Amniotic stem cell (primary cell): ENCODE data around the gene INTS3.
A peak's percentile ranks its signal among the peaks of the same experiment; 100 is the strongest.

Experiments
- DNase-seq: peaks from one replicate; lab custom pipeline; 2025; lab: John Stamatoyannopoulos, UW

Gene INTS3

DNA sequence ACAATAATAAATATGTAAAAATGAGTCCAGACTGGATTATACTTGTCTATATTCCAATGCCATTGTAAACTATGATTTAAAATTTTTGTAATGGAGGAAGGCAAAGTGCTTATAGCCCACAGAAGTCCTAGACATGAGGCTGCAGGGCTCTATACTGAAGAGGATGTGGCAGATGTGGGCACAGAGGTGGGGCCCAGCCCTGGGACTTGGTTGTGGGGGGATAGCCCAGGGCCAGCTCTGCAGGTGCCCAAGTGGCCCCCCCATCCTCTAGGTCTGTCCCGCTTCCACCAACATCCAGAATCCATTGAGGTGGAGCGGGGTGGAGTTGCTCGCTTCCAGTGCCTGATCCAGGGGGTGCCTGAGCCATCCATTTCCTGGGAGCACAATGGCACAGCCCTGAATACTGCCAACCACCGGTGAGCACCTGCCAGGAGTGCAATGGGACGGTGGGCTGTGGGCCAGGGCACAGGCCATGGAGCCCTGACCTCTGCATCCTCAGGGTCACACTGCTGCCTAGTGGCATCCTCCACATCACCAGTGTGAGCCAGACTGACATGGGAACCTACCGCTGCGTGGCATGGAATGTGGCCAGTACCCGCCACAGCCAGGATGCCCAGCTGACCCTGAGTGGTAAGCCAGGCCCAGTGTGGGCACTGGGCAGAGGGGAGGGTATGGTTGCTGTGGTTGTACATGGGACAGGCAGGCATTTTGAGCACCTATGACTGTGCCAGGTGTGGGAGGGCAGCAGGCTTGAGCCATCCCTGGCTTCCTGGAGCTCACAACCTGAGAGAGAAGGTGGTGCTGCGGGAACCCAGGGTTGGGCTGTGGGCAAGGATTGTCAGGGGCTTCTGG, 68.3 kb downstream of the INTS3 start:
- no peak for DNase-seq

DNA sequence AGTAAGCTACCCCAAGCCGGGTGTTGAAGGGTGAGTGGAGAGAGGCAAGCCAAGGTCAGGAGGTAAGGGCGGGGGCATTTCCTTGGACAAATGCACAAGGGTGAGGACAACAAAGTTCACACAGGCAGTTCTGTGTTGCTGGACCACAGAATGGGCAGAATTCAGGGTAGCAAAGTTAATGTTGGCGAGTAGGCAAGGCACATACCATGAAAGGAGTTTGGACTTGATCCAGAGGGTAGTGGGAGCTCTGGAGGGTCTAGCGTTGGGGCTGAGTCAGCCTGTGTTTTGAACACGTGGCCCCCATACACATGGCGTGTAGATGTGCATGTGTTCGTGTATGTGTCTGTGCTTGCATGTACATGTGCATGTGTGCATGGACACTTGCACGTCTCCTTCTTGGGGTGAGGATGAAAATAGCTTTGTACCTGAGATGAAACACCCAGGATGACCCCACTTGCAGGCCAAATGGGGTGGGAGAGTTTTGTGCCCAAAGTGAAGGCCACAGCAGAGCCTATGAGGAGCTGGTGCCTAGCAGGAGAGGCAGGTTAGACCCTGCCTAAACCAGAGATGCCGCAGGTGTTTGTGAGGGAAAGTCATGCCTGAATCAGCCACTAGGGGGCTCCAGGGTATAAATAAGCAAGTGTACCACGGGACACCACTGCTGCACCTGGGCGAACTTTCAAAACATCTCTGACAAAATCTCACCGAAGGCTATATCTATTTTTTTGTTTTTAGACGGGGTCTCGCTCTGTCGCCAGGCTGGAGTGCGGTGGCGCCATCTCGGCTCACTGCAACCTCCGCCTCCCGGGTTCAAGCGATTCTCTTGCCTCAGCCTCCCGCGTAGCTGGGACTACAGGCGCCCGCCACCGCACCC, 69.2 kb downstream of the INTS3 start:
- peak; percentile 28 for DNase-seq

DNA sequence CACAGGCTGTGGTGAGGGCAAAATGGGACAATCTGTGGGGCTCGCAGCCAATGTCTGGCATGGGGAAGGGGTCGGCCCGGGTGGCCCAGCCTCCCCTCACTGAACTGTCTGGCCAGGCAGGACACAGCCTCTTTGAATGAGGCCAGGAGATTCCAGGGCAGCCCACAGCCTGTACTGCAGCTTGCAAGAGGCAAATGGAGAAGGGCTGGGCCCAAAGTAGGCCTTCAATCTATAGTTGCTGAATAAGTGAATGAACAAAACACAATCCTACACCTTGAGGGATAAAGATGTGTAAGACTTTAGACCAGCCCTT, 70.6 kb downstream of the INTS3 start:
- no peak for DNase-seq

GRCh38 chr1:153799016-153799415, 71.2 kb downstream of the INTS3 start:
- no peak for DNase-seq

DNA sequence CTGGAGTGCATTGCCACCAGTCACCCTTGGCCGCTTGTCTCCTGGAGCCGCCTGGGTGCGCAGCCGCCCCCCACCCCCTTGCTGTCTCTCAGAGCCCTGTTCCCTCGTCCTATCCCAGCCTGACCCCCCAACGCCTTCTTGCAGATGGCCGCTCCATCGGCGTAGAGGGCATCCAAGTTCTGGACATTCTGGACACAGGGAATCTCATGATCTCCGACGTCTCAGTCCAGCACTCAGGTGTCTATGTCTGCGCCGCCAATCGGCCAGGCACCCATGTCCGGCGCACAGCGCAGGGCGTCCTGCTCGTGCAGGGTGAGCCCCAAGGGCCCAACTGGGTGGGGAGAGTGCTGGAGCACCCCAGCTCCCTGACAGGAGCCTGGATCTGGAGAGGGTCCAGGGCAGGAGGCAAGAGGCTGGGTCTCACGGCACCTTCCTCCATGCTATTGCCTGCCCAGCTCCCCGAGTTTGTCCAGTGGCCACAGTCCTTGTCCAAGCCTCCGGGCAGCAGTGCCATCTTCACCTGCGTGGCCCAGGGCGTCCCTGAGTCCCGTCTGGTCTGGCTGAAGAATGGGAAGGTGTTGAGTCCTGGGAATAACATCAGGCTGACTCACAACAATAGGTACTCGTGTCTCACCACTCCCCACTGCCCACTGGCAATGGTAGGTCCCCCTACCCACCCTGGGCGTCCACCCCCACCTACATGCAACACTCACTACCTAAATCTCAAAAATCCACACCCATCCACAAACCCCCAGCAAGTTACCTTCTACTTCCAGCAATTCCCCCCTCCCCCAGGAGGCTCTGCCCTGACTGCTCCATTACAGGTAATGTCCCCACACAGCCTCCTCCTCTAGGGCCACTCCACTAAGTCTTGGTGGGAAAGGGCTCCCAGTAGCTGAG, 72.0 kb downstream of the INTS3 start:
- DNase-seq, result no peak

DNA sequence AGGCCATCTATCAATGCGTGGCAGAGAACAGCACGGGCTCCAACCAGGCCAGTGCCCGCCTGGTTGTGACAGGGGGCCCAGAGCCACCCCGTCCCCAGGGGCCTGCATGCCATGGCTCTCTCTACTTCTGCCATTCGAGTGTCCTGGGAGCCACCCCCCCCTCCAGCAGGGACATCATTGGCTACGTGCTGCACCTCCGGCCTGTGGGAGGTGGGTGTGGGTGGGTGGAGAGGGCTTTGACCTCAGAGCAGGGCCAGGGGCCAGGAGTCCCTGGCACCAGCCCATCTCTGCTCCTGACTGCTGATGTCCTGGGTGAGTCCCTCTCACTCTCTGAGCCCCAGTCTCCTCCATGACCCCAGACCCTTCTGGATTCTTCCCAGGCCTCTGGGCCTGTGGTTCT, 72.7 kb downstream of the INTS3 start:
- no peak for DNase-seq

- no peak for DNase-seq
Measured at GRCh38 chr1:153801028-153801625, 73.3 kb downstream of the INTS3 start.

GRCh38 chr1:153801786-153802697, 74.2 kb downstream of the INTS3 start:
- DNase-seq, result no peak

DNA sequence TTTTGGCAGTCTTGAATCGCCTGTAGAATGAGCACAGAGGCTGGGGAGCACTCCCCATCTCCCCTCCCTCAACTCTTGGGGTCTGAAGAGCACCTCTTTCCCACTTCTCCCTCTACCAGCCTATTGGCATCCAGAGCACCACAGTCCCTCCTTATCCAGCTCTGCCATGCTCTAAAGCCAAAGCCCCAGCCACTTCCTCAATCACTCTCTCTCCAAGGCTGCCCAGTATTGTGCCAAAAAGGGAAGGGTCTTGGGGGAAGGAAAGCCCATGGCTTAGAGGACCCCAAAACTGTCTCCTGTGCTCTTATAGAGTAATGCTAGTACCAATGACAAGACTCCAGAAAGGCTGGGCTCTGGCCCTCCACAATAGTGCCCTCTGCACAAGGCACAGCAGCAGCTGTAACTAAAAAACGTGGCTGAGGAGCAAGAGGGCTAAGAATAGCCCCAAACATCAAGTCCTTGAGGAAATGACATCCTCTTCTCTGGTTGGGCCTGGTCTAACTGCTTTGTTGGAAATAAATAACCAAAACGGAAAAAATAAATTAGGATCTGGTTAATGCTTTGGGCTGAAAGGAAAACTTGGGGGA, 75.7 kb downstream of the INTS3 start:
- no peak for DNase-seq

DNA sequence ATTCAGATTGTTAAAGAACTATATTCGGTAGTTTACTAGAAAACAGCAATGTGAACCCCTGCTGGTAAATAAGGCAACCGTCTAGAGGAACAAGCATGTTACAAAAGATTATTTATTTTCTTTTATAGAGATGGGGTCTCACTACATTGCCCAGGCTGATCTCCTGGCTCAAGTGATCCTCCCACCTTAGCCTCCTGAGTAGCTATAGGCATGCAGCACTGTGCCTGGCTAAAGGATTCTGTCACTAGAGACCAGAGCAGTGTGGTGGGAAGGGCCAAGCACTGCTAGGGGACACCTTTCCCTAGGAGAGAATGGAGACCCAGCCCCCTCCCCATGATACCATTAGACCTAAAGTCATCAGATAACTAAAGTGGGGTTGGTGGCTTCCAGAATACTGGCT, 76.3 kb downstream of the INTS3 start:
- no peak for DNase-seq

GRCh38 chr1:153805042-153805745, 77.3 kb downstream of the INTS3 start:
- DNase-seq, result peak; percentile 17

GRCh38 chr1:153805886-153806719, 78.3 kb downstream of the INTS3 start:
- no peak for DNase-seq

DNA sequence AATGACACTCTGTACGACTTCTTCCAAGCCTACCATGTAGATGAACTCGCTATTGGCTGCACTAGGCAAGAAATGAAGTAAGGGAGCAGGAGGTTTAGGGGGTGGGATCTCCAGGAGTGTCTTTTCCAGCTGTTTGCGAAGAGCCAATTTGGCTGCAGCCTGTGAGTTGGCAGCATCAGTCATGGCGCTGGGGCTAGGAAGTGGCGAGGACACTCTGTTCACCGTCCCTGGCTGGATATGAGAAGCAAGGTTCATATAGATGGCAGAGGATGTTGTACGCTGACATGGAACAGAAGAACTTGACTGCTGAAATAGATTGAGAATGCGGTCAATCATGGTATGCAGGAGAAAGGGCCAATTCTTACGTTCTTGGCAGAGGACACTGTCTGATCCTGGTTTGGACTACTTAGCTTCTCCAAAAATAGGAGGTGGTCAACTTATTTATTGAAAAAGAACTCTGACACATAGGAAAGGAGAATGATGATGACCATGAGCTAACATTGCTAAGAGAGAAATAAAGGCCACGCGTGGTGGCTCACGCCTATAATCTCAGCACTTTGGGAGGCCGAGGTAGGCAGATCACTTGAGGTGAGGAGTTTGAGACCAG, 88.5 kb downstream of the INTS3 start:
- DNase-seq, result no peak

DNA sequence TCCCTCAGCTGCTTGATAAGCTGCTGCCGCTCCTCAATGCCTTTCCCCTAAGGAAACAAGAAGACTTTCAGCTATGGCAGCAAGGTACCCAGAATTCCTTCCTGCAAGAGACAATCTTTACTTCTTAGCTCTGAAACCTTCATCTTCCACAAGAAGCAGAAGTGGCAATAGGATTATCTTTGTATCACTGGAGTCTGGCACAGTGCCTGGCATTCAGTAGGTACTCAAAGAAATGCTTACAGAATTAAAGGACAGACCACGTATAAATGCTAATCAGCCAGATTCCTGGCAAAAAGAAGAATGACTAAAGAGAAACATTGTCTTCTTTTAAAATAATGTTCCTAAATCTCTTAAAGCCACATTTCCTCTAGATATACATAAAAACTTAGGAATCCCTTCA, 91.0 kb downstream of the INTS3 start:
- DNase-seq, result no peak
